ENCODE results near the gene SERHL2.
"Not testable (repeated sequence)": the region's sequence is repeated elsewhere in the genome, so short reads cannot be mapped to it uniquely, and the experiment has no call there.

The SERHL2 gene

DNA sequence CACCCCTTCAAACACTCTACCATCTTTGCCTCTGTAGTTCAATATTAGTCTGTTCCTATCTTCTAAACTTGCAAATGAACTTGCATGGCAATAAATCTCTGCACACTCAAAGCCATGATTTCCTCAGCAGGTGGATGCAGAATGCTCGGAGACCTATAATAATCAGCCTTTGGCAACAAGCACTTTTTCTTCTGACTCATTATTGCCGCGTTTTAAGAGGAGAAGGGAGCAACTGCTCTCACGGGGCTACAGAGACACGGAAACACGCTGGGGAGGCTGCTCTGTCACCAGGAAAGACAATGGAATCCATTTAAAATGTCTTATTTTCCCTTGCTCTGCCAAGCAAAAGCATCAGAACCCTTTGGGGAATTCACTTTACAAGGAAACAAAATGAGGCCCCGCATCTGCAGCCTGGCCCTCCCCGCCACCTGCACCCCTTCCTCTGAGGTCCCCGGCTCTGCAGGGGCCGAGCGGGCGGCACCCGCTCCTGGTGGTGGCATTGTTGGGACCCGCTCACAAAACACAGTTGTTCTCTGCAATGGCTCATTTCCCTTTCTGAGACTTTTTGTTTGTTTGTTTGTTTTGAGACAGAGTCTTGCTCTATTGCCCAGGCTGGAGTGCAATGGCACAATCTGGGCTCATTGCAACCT, 18.5 kb upstream of the SERHL2 start:
- DNase-seq (ENCODE audit: low read depth) = not testable (repeated sequence)

- no peak for DNase-seq (ENCODE audit: low read depth)
Observed at GRCh38 chr22:42536166-42536565, 17.6 kb upstream of the SERHL2 start.

DNA sequence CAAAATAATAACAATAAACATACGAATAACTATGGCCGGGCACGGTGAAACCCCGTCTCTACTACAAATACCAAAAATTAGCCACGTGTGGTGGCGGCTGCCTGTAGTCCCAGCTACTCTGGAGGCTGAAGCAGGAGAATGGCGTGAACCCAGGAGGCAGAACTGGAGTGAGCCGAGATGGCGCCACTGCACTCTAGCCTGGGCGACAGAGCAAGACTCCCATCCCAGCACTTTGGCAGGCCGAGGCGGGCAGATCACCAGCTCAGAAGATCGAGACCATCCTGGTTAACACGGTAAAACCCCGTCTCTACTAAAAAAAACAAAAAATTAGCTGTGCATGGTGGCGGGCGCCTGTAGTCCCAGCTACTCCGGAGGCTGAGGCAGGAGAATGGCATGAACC, 17.1 kb upstream of the SERHL2 start:
- DNase-seq (ENCODE audit: low read depth) = not testable (repeated sequence)

DNA sequence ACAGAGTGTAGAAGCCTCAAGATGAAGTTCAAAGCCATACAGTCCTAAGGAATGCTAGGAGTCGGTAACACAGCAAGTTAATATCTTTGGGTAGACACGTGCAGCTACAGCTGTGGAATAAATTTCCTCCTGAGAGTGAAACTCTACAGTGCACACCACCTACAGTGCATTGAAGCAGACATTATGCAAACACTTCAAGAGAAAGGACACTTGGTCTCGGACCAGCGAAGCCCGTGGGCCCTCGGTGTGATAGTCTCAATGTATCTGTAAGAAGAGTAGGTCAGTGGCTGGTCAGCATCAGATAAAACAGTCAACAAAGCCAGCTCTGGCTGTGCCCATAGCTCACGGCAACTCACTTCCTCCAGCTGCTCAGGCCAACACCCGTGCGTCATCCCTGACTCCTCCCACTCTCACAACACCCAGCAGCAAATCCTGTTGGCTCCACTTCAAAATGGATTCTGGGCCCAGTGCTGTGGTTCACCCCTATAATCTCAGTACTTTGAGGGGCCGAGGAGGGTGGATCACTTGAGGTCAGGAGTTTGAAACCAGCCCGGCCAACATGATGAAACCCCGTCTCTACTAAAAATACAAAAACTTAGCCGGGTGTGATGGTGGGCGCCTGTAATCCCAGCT, 16.4 kb upstream of the SERHL2 start:
- not testable (repeated sequence) for DNase-seq (ENCODE audit: low read depth)

GRCh38 chr22:42539236-42539771, 14.5 kb upstream of the SERHL2 start:
- DNase-seq (ENCODE audit: low read depth) = not testable (repeated sequence)

DNA sequence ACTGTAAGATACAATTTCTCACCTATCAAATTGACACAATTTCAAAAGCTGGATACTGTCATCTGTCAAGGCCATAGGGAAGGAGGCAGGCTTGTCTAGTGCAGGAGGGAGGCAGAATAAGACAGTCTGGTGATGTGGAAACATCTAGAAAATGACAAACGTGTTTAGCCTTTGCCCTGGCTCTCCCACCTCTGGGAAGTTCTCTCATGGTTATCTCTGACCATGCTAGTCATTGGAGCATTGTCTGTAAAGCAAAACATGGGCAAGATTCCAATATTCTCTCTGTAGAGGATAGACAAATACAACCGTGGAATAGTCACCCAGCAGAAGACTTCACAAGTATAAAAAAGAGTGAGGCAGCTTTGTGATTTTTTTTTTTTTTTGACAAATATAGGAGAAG, 9.1 kb upstream of the SERHL2 start:
- DNase-seq (ENCODE audit: low read depth) = no peak

- DNase-seq (ENCODE audit: low read depth) = no peak
Observed at GRCh38 chr22:42547562-42547961, 6.2 kb upstream of the SERHL2 start.

DNA sequence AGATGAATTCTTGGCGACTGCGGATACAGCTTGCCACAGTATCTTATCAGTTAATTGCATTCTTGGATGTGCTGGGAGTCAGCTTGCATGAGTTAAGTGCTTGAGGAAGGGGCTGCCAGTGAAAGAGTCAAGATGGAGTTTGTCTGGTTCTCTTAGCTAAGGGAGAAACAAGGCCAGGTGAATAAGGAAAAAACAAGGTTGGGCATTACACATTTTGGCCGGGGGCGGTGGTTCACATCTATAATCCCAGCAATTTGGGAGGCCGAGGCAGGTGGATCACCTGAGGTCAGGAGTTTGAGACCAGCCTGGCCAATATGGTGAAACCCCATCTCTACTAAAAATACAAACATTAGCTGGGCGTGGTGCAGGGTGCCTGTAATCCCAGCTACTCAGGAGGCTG, 5.6 kb upstream of the SERHL2 start:
- DNase-seq (ENCODE audit: low read depth) = not testable (repeated sequence)

GRCh38 chr22:42548597-42549330, 5.0 kb upstream of the SERHL2 start:
- no peak for DNase-seq (ENCODE audit: low read depth)

GRCh38 chr22:42549331-42550060, 4.3 kb upstream of the SERHL2 start:
- DNase-seq (ENCODE audit: low read depth) = no peak

- not testable (repeated sequence) for DNase-seq (ENCODE audit: low read depth)
Observed at GRCh38 chr22:42552294-42552647, 1.5 kb upstream of the SERHL2 start.

GRCh38 chr22:42560381-42560780, 6.6 kb downstream of the SERHL2 start:
- DNase-seq (ENCODE audit: low read depth) = no peak

DNA sequence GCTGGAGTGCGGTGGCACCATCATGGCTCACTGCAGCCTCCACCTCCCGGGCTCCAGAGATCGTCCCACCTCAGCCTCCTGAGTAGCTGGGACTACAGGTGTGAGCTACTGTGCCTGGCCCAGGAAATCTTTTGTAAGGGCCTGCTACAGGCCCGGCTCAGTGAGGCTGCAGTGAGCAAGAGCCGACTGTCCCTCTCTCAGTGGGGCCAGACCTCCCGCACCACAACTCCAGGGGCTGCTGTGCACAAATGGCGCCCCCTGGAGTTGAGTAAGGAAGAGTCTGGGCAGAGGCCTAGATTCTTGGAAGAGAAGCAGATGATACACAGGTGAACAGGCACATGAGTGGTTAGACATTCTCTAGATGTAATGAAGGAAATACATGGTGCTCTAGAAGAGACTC, 7.0 kb downstream of the SERHL2 start:
- no peak for DNase-seq (ENCODE audit: low read depth)

GRCh38 chr22:42561856-42562255, 8.1 kb downstream of the SERHL2 start:
- no peak for DNase-seq (ENCODE audit: low read depth)

- no peak for DNase-seq (ENCODE audit: low read depth)
Observed at GRCh38 chr22:42562279-42562678, 8.5 kb downstream of the SERHL2 start.

- no peak for DNase-seq (ENCODE audit: low read depth)
Observed at GRCh38 chr22:42562684-42563083, 8.9 kb downstream of the SERHL2 start.

DNA sequence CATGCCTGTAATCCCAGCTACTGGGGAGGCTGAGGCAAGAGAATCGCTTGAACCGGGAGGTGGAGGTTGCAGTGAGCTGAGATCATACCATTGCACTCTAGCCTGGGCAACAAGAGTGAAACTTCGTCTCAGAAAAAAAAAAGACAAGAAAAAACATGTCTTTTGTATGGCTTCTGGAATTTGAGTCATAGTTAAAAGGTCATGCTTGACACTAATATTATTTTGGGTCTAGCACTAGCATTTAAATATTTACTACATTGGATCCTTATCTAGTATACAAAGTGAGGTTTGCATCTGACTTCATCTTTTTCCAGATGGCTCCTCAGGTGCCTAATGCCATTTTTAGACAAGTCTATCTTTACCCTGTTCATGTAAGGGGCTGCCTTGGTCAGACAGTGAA, 10.2 kb downstream of the SERHL2 start:
- not testable (repeated sequence) for DNase-seq (ENCODE audit: low read depth)

GRCh38 chr22:42564699-42565098, 10.9 kb downstream of the SERHL2 start:
- no peak for DNase-seq (ENCODE audit: low read depth)

DNA sequence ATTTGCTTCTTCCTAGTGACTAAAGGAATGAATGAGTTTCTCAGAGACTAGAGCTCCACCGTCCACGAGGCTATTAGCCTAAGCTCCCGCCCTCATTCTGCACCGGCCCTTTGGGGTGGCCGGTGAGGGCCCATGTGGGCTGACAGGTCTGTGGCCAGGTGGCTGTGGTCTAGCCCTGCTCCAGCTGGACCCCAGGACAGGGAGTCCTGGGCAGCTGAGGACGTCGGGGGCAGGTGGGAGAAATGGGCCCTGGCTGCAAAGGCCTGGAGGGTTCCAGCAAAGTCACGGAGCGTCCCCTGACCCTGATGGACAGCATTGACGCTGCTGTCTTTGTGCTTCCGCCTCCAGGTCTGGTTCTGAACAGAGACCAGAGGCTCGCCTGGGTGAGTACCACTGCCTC, 12.2 kb downstream of the SERHL2 start:
- DNase-seq (ENCODE audit: low read depth) = no peak

- DNase-seq (ENCODE audit: low read depth) = not testable (repeated sequence)
Observed at GRCh38 chr22:42567950-42568349, 14.2 kb downstream of the SERHL2 start.

GRCh38 chr22:42570580-42570979, 16.8 kb downstream of the SERHL2 start:
- DNase-seq (ENCODE audit: low read depth) = not testable (repeated sequence)

GRCh38 chr22:42571068-42571467, 17.3 kb downstream of the SERHL2 start:
- not testable (repeated sequence) for DNase-seq (ENCODE audit: low read depth)

Data from HS-5 (cell line).